Astrocyte of the spinal cord (primary cell): ENCODE data around the gene NR4A3.

ENCODE experiments used
- DNase-seq: peaks from one replicate; pipeline ENCODE4 v3.0.0; 2011; ENCODE audit warnings: low read depth, low spot score
- H3K4me3 ChIP-seq: 2 replicates; pipeline ENCODE4 v1.5.1; 2011; ENCODE audit warnings: low read depth, mild to moderate bottlenecking, low read length, moderate library complexity
- CTCF ChIP-seq: IDR thresholded peaks from 2 replicates; pipeline ENCODE4 v1.5.1; 2012; ENCODE audit warnings: low read depth, mild to moderate bottlenecking, low read length, inconsistent platforms
- in situ Hi-C: cut with HindIII; loops from 2 replicates; pipeline ENCODE4 v1.10.0; 2017; ENCODE audit warnings: low sequenced_read_pairs

The NR4A3 gene

GRCh38 chr9:99801775-99802174 is 19.9 kb upstream of the NR4A3 start:
- in situ Hi-C loops, result no loop called here
- no peak for TF ChIP-seq CTCF
- H3K4me3 ChIP-seq, result no peak overlapping the region
- no peak for DNase-seq

DNA sequence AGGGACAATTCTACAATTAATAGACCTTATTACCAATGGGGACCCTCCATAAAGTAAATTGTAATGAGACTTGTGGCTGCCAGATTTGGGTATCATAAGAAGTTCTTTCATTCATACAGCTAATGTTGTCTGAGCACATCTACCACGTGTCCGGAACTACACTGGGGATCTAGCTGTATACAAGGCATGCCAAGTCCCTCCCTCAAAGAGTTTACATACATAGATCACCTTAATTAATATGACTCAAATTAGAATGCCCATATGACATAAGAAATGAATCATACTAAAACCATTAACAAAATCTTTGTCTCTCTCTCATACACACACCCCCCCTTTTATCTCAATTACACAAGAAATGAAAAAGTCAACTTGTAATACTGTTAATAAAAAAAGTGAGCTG is 18.0 kb upstream of the NR4A3 start:
- no peak for DNase-seq
- no peak overlapping the region for H3K4me3 ChIP-seq
- TF ChIP-seq CTCF, result no peak
- in situ Hi-C loops, result no loop called here

DNA sequence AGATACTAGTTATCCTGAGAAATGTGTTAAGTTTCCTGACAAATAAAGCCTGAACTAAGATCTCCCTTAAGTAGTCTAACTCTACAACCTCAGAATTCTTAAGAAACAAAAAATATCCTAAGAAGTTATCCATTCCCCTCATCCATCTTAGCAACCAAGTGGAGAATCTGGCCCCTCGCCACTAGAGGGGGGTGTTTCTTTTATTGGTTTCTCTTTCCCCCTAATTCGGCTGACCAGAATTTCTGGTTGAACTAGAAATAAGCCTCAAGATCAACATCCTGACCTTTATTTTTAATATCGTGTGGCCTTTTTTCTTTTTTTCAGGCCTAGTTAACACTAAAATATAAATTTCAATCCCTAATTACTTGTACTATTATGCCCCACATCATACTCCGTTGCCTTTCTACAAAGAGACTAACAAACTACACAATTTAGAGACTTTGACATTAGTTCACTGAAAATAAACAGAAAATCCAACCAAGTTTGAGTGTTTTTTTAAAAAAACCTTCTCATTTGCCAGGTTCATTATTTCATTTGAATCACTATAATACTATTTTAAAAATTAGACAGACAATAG is 14.3 kb upstream of the NR4A3 start:
- peak; percentile 69 for DNase-seq
- no peak overlapping the region for H3K4me3 ChIP-seq
- peak; percentile 85 for TF ChIP-seq CTCF
- in situ Hi-C loops, result no loop called here

- DNase-seq, result no peak
- no peak overlapping the region for H3K4me3 ChIP-seq
- no peak for TF ChIP-seq CTCF
Observed at GRCh38 chr9:99807956-99808355, 13.7 kb upstream of the NR4A3 start.

GRCh38 chr9:99808454-99808853 is 13.2 kb upstream of the NR4A3 start:
- no peak for DNase-seq
- no peak for TF ChIP-seq CTCF
- H3K4me3 ChIP-seq, result no peak overlapping the region
- in situ Hi-C loops, result no loop called here

More at GRCh38 chr9:99807956-99808355, 13.7 kb upstream of the NR4A3 start:
- in situ Hi-C loops, result no loop called here

- no peak for TF ChIP-seq CTCF
- DNase-seq, result no peak
- in situ Hi-C loops, result no loop called here
- no peak overlapping the region for H3K4me3 ChIP-seq
Observed at GRCh38 chr9:99809586-99810319, 11.9 kb upstream of the NR4A3 start.
